Activated T-helper 1 cell treated with anti-CD3 and anti-CD28 coated beads, Interleukin-12 subunit alpha, Interleukin-12 subunit beta, Interleukin-2, Interleukin-4 antibody, amounts not matched to agents 30 ng/mL and 10 ng/mL and 1 ng/mL, durations not matched to agents 14 hours and 24 hours and 36 hours (primary cell): ENCODE results near the gene SLC7A7. TPM values are rescaled to one million over a fixed set of nuclear protein-coding genes. Genes with fewer than 3 reads are reported as not detected.
"Not testable (repeated sequence)": the region's sequence is repeated elsewhere in the genome, so short reads cannot be mapped to it uniquely, and the experiment has no call there.

Source experiments
- DNase-seq: peaks from one replicate; pipeline ENCODE4 v3.0.0; 2021; ENCODE audit warnings: low spot score
- H3K27ac Mint-ChIP-seq: one replicate; pipeline ENCODE4 v1.8.0; 2021; ENCODE audit warnings: mild to moderate bottlenecking, mixed read lengths
- H3K27me3 Mint-ChIP-seq: one replicate; pipeline ENCODE4 v1.8.0; 2022; ENCODE audit warnings: mild to moderate bottlenecking, moderate library complexity, mixed read lengths; ENCODE audit not compliant: insufficient read depth
- H3K36me3 Mint-ChIP-seq: one replicate; pipeline ENCODE4 v1.8.0; 2021; ENCODE audit warnings: low read depth, mixed read lengths
- H3K4me1 Mint-ChIP-seq: one replicate; pipeline ENCODE4 v1.8.0; 2021; ENCODE audit warnings: low read depth, mixed read lengths
- H3K4me3 Mint-ChIP-seq: one replicate; pipeline ENCODE4 v1.8.0; 2021; ENCODE audit warnings: mild to moderate bottlenecking, moderate library complexity, mixed read lengths
- H3K9me3 Mint-ChIP-seq: one replicate; pipeline ENCODE4 v1.8.0; 2021; ENCODE audit warnings: mixed read lengths
- intact Hi-C: fragments of 100-400 bp; cut with micrococcal nuclease; formaldehyde crosslinking; loops from one replicate; pipeline ENCODE4 v1.15.1; 2024
- total RNA-seq: library from RNA; stranded (reverse); gene quantifications from 2 replicates; pipeline ENCODE4 v1.2.3, GENCODE V29; 2022

The SLC7A7 gene
- total RNA-seq, 1 donor from 2014 or later = not detected

GRCh38 chr14:22767323-22767589 lies 48.0 kb downstream of the SLC7A7 start:
- Mint-ChIP-seq H3K27ac (peak overlapping the region; percentile 96), H3K4me3 (peak overlapping the region; percentile 94), H3K4me1 (peaks cover 22% of the 10 kb centered on the region), H3K9me3 (peaks cover 10% of the 10 kb centered on the region), H3K36me3 (peaks cover 50% of the 10 kb centered on the region), H3K27me3 (no peaks in the 10 kb centered on the region)
- intact Hi-C loops = loop anchor here (2.0 to 10.0 kb wide), 5 partner anchors 150 to 1256 kb away; partner anchors contain the start of genes ACIN1, C14orf119, METTL3 and PABPN1
- peak; percentile 4 for DNase-seq

- peaks cover 10% of the 10 kb centered on the region for H3K9me3 Mint-ChIP-seq
- peaks cover 48% of the 10 kb centered on the region for H3K36me3 Mint-ChIP-seq
- H3K27ac Mint-ChIP-seq = peak within 1 kb of the TSS; percentile 96
- H3K4me1 Mint-ChIP-seq = peaks cover 22% of the 10 kb centered on the region
- peak; percentile 94 for DNase-seq
- no peaks in the 10 kb centered on the region for H3K27me3 Mint-ChIP-seq
- intact Hi-C loops = loop anchor here (1.0 to 10.0 kb wide), 12 partner anchors 29 to 1256 kb away; partner anchors contain the start of genes ACIN1, C14orf119, DAD1 and LRP10
- H3K4me3 Mint-ChIP-seq = peak within 1 kb of the TSS; percentile 94
Measured at GRCh38 chr14:22766457-22767322, 48.5 kb downstream of the SLC7A7 start, which contains the start of gene OXA1L. TSS of gene OXA1L (plus strand) at chr14:22766688. CDS start at chr14:22766702, 14 bp downstream.

- DNase-seq = no peak
- Mint-ChIP-seq H3K36me3 (peaks cover 36% of the 10 kb centered on the region), H3K27me3 (no peaks in the 10 kb centered on the region), H3K4me1 (peaks cover 22% of the 10 kb centered on the region), H3K9me3 (peaks cover 16% of the 10 kb centered on the region), H3K27ac (no peak overlapping the region), H3K4me3 (no peak overlapping the region)
- intact Hi-C loops = loop anchor here (10.0 kb wide), 1 partner anchor 560 kb away; the partner anchor contains the start of gene PABPN1
Measured at GRCh38 chr14:22764382-22764781, 50.9 kb downstream of the SLC7A7 start.

GRCh38 chr14:22761734-22762133 lies 53.5 kb downstream of the SLC7A7 start:
- peaks cover 16% of the 10 kb centered on the region for H3K9me3 Mint-ChIP-seq
- no peak for DNase-seq
- H3K4me3 Mint-ChIP-seq = no peak overlapping the region
- H3K4me1 Mint-ChIP-seq = peaks cover 6% of the 10 kb centered on the region
- H3K27me3 Mint-ChIP-seq = no peaks in the 10 kb centered on the region
- H3K27ac Mint-ChIP-seq = no peak overlapping the region
- peaks cover 27% of the 10 kb centered on the region for H3K36me3 Mint-ChIP-seq
- intact Hi-C loops = loop anchor here (10.0 kb wide), 1 partner anchor 563 kb away; the partner anchor contains the start of gene PABPN1

- Mint-ChIP-seq H3K9me3 (peaks cover 14% of the 10 kb centered on the region), H3K36me3 (peaks cover 21% of the 10 kb centered on the region)
- H3K27ac Mint-ChIP-seq, DNase-seq, H3K4me3 Mint-ChIP-seq, H3K4me1 Mint-ChIP-seq, H3K27me3 Mint-ChIP-seq, intact Hi-C loops: not testable (repeated sequence)
Measured at GRCh38 chr14:22757972-22758650, 57.1 kb downstream of the SLC7A7 start.

- H3K9me3 Mint-ChIP-seq = no peaks in the 10 kb centered on the region
Measured at GRCh38 chr14:22753586-22753985, 61.6 kb downstream of the SLC7A7 start.

GRCh38 chr14:22752422-22752821 lies 62.8 kb downstream of the SLC7A7 start:
- H3K9me3 Mint-ChIP-seq = no peaks in the 10 kb centered on the region
- H3K27me3 Mint-ChIP-seq = peaks cover 6% of the 10 kb centered on the region
- no peaks in the 10 kb centered on the region for H3K36me3 Mint-ChIP-seq
- no peak overlapping the region for H3K4me3 Mint-ChIP-seq
- no peak for DNase-seq
- no peak overlapping the region for H3K27ac Mint-ChIP-seq
- intact Hi-C loops = no loop called here
- peaks cover 17% of the 10 kb centered on the region for H3K4me1 Mint-ChIP-seq

More at GRCh38 chr14:22753586-22753985, 61.6 kb downstream of the SLC7A7 start:
- H3K27me3 Mint-ChIP-seq = peaks cover 6% of the 10 kb centered on the region
- H3K4me3 Mint-ChIP-seq = no peak overlapping the region
- peaks cover 10% of the 10 kb centered on the region for H3K4me1 Mint-ChIP-seq
- intact Hi-C loops = no loop called here
- H3K36me3 Mint-ChIP-seq = peaks cover 1% of the 10 kb centered on the region
- no peak for DNase-seq
- H3K27ac Mint-ChIP-seq = no peak overlapping the region

- Mint-ChIP-seq H3K36me3 (no peaks in the 10 kb centered on the region), H3K4me1 (peaks cover 17% of the 10 kb centered on the region), H3K4me3 (no peak overlapping the region), H3K27ac (no peak overlapping the region), H3K27me3 (peaks cover 3% of the 10 kb centered on the region), H3K9me3 (no peaks in the 10 kb centered on the region)
- intact Hi-C loops = no loop called here
- no peak for DNase-seq
Measured at GRCh38 chr14:22748631-22749068, 66.6 kb downstream of the SLC7A7 start.

- Mint-ChIP-seq H3K27me3 (peaks cover 3% of the 10 kb centered on the region), H3K27ac (no peak overlapping the region), H3K9me3 (no peaks in the 10 kb centered on the region), H3K36me3 (no peaks in the 10 kb centered on the region), H3K4me3 (no peak overlapping the region), H3K4me1 (peaks cover 12% of the 10 kb centered on the region)
- DNase-seq = no peak
- intact Hi-C loops = no loop called here
Measured at GRCh38 chr14:22748206-22748605, 67.0 kb downstream of the SLC7A7 start.

GRCh38 chr14:22747769-22748168 lies 67.5 kb downstream of the SLC7A7 start:
- H3K4me1 Mint-ChIP-seq = peaks cover 11% of the 10 kb centered on the region
- no peaks in the 10 kb centered on the region for H3K27me3 Mint-ChIP-seq
- no peak for DNase-seq

GRCh38 chr14:22740020-22740419 lies 75.2 kb downstream of the SLC7A7 start:
- Mint-ChIP-seq H3K27ac (peak overlapping the region; percentile 10), H3K4me3 (no peak overlapping the region)
- intact Hi-C loops = no loop called here

More at GRCh38 chr14:22747769-22748168, 67.5 kb downstream of the SLC7A7 start:
- H3K27ac Mint-ChIP-seq = no peak overlapping the region
- H3K4me3 Mint-ChIP-seq = no peak overlapping the region
- no peaks in the 10 kb centered on the region for H3K9me3 Mint-ChIP-seq
- intact Hi-C loops = no loop called here
- no peaks in the 10 kb centered on the region for H3K36me3 Mint-ChIP-seq

GRCh38 chr14:22739423-22739822 lies 75.8 kb downstream of the SLC7A7 start:
- Mint-ChIP-seq H3K9me3 (peaks cover 5% of the 10 kb centered on the region), H3K27me3 (peaks cover 5% of the 10 kb centered on the region), H3K4me3 (no peak overlapping the region), H3K36me3 (peaks cover 6% of the 10 kb centered on the region), H3K4me1 (peaks cover 27% of the 10 kb centered on the region), H3K27ac (peak overlapping the region; percentile 10)
- no peak for DNase-seq
- intact Hi-C loops = loop anchor here (2.0 kb wide), 1 partner anchor 17 kb away; no protein-coding TSS in a partner anchor

More at GRCh38 chr14:22740020-22740419, 75.2 kb downstream of the SLC7A7 start:
- DNase-seq = no peak
- Mint-ChIP-seq H3K9me3 (peaks cover 5% of the 10 kb centered on the region), H3K27me3 (peaks cover 5% of the 10 kb centered on the region), H3K4me1 (peaks cover 27% of the 10 kb centered on the region), H3K36me3 (peaks cover 6% of the 10 kb centered on the region)
